NOMO-1 treated with DMSO at 0.1 percent for 48 hours (cell line): ENCODE measurements around the gene EPSTI1.

Experiments used
- DNase-seq: peaks from one replicate; lab custom pipeline; 2025; ENCODE audit not compliant: unreplicated experiment; lab: John Stamatoyannopoulos, UW

EPSTI1 gene

DNA sequence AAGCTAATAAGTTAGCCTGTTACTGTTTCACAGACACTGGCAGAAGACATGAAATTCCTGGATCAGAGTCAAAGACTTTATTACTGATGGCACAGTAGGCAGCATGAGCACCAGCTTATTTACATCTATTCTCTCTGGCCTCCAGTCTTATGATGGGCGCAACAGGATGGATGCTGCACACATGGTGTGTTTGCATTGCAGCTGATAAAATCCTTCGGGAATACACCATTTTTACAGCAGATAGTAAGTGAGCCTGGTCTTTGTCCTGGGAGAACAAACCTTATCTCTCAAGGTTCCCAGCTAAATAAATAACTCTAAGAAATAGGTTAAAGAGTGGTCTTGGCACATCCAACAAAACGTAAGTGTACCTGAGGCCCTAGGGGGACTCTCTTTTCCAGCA, 16.0 kb downstream of the EPSTI1 start:
- DNase-seq, result no peak

DNA sequence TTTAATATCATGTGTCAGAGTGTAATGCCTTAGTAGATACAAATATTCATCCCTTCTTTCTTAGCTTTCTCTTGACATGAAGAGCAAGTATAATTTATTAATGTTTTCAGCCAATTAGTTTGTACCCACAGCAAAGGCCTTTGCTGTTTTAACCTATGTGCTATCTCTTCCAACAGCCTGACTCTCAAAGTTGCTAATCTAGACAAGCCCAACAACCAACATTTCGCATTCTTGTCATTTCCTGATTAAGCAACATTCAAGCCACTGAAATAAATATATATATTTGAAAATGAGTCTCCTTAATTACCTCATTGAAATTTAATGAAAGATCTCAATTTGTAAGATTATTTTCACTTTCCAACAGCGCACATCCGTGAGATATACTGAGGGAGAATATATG, 18.5 kb downstream of the EPSTI1 start:
- DNase-seq, result no peak

DNA sequence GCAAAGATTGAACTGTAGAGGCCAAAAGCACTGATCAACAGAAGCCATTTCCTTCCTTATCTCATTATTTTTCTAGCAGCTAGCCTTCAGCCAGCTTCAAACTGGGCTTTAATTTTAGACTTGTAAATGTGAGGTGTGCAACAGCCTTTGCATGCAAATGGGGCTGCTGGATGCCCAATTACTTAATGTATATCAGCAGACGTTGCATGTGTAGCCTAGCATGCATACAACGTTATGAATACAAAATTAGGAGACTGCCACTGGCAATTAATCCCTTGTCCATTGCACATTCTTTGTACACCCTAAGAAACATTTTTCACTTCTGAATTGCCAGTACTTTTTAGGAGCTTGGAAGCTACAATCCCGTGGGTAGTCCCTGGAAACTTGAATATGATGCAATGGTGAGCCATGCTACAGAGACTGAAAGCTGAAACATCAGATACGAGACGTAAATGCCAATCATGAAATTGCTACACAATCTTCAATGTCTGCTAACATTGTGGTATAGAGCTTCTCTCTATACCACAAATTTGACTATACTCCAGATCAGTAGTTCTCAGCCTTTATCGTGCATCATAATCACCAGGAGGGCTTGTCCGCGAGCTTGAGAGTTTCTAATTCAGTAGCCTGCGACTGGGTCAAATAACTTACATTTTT, 20.2 kb downstream of the EPSTI1 start:
- DNase-seq, result no peak

DNA sequence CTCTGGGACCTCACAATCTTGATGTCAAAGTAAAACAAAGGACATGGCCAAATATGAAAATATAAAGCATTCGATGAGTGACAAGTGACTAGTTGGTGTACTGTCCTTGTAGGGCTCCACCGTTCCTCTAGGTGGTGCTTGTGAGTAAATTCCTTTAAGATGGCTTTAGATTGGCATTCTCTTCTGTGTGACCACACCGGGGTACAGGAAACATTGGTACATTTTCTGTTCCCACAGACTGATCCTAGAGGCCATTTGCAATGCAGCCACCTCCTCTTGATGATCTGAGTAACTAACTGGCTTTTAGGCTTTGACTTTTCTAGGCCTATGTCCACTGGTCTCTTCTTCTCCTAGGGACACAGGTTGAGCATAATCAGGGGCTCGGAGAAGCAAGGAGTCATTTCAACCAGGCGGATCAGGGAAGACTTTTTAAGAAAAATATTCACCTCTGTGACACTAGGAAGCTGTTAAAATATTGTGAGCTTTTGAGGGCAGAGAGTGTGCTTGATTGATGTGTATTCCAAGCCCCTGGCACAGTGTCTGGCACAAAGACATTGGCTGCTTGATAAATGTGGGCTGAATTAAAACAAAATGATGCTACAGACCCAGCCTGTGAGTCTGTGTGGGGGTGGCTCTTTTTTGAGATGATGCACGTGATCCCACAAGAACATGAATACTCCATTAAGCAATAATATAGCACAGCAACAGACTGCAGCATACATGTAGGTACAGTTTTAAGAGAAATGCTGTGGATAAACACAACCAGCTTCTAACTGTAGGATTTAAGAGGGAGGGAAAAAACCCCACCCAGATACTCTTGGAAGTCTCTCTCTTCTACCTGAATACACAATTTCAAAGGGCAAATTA, 21.0 kb downstream of the EPSTI1 start:
- peak; percentile 62 for DNase-seq

DNA sequence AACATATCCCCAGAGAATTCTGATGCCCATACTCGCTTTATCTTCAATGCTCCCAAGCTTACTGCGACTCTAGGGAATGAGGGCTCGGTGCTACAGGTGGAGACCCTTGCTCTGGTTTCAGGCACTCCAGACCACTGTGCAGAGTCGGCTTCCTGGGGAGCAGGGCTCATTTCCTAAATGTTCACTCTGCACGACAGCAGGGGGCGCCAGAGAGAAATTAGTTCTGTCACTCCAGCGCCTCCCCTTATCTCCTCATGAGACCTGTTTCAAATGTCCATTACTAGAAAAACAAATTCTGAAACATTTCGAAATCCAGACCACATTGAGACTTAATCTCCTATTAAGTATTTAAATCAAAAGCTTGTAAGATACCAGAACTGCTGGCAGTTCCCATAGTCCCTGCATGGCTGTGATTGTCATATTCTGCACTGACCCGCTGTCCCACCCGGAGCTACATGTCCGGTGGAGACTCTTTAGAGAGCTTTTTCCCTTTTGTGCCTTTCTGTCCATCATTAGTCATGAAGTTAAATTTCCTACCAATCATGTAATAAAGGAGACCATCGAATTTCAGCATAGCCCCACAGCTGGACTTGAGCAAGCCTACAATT, 22.4 kb downstream of the EPSTI1 start:
- peak; percentile 75 for DNase-seq

DNA sequence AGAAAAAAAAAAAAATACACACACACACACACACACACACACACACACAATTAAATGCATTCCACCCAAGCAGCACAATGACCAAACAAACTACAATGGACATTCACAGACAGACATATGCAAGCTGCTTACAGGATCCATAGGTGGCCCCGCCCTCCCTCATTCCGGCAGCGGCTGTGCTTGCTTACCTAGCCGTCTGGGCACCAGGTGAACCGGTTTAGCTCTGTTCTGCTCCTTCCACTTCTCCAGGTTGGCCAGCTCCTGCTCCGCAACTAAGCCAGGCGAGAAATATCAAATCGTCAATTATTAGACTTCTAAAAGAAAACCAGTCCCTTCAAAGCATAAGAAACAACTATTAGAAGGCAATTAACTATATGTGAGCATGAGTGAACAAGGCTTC, 23.1 kb downstream of the EPSTI1 start:
- DNase-seq, result no peak

DNA sequence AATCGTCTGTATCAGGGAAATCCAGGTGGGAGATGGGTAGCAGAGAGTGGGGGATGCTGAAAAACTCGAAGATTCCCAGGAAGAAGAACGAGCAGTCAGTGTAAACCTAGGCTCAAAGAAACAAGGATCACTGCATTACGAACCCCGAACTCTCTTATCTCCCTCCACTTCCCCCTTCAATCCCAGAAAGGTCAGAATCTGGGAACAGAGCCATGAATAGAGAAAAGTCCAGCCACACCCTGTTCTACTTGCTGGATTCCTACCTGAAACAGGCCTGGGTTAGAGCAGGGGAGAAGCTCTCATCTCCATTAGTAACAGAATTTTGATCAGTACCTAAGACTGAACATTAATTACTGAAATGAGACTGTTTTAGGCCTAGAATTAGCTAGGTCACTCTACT, 24.4 kb downstream of the EPSTI1 start:
- no peak for DNase-seq

DNA sequence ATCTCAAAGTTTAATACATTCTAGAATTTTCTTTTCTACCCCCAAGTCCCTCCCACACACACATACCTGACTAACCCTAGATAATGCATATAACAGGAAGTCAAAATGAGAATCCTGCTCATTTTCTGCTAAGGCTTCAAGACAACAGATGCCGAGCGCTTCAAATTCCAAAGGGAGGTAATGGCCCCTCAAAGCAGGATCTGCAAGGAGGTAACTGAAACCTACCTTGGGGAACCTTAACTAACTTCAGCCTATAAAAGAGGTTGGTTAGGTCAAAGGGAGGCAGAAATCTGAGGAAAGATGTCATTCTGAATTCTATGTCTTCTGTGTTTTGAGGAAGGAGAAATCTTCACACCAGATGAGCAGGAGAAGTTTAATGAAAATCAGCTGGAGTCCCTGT, 26.8 kb downstream of the EPSTI1 start:
- no peak for DNase-seq

DNA sequence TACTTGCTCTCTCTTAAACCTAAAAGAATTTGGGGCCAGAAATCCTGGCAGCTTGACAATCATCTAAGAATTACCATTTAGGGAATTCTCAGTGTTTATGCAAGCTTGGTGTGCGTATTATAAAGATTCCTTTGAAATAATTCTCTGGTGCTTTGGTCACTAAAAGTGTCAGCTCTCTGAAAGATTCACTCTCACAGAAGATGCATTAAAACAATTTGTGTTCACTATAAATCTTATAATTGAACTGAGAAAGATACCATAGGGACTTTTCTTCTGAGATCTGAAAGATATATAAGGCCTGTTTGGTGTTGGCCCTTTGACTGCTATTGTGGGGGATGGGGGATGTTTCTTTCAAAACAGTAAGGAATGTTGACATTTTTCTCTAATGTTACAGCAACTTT, 27.3 kb downstream of the EPSTI1 start:
- no peak for DNase-seq

DNA sequence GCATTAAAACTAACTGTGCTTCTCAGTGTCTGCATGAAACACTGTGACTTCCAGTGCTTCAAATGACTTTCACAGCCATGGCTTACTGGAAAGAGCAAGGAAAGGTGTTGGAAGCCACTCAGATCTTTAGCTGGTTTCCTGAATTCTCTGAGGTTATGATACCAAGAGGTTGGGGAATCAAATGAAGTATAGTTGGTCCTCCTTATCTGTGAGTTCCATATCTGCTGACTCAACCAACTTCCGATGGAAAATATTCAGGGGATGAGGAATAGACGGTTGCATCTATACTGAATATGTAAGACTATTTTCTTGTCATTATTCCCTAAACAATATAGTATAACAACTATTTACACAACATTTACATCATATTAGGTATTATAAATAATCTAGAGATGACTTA, 32.4 kb downstream of the EPSTI1 start:
- DNase-seq, result no peak

DNA sequence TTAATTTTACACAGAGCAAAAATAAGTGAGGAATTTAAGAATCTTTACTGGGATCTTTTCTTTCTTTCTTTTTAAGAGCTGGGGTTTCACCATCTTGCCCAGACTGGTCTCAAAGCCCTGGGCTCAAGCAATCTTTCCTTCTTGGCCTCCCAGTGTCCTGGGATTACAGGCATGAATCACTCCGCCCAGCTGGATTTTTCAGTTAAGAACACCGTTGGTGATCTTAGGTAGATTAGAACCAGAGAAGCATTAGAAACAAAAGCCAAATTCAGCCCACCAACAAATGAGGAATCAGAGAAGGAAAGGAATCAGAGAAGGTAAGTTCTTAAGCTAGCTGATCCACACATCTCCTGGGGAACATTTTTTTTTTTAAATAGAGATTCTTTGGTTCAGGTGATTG, 34.2 kb downstream of the EPSTI1 start:
- DNase-seq, result no peak

DNA sequence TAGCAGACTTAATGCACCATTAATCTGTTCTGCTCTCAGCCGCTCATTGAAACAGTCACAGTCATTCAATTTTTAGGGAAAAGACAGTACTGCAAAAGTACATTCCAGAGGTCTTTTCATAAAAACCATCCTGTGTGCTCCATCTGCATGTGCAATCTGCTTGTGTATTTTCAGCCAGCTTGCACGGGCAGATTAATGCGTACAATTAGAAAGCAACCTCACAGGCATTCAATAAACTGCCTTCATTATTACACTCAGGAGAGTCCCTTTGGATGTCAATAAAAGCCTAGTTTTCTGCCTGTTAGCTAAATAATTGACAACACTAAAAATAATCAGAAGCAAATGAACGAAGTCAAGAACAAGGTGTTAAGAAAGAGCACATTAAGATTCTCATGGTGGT, 41.9 kb downstream of the EPSTI1 start:
- DNase-seq, result no peak

DNA sequence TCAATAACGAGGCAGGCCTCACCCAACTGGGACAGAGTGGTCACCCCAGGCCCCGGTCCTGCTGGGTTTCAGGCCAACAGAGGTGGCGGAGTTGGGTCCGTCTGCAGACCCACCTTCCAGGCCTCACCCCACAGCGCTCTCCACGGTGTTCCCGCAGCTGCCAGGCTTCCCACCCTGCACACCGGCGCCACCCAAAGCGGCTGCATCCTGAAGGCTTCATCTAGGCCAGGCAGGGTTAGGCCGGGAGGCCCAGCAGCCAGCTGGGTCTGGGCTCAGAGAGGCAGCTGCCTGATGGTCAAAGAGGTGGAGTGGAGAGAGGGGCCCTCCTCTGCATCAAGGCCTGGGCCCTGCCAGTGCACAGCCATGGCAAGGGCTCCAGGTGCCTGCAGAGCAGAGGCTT, 44.1 kb downstream of the EPSTI1 start:
- DNase-seq, result no peak

DNA sequence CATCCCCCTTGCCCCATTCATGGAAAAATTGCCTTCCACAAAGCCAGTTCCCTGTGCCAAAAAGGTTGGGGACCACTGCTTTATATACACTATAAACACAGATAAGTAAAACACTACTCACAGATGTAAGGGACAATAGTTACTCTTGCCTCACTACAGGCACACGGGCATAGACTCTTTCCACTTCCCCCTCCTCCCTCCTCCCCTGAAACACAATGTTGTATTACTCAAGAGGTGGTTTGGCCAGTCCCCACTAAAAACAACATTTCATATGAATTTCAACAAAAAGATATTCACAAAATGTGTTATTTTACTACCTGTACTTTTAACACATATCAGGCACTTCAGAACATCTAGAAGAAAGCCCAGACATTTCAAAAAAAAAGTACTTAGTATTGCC, 45.1 kb downstream of the EPSTI1 start:
- DNase-seq, result peak; percentile 75

DNA sequence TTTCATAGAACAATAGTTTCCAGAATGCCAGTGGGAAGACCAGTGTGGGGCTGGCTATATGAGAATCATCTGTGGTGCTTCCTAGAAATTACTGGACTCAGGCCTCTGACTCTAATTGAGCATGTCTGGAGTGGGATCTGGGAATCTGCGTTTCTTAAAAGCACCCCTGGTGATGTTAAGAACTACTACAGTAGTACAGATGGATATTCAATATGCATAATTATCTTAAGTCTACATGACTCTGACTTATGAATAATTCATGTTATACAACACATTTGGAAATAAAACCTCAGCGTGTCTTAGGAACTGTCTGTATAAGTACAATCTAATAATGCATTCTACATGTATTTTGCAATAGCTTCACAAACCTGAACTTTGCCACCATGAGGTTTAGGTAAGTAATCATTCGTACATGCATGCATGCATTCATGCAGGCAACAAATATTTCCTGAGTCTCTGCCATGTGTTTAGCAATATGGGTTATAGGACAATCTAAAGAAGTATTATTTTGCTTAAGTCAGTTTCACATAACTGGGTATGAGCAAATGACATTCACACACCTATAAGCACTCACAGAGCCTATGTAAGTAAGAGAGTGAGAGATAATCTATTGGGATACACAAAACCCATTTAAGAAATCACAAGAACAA, 62.0 kb downstream of the EPSTI1 start:
- no peak for DNase-seq

DNA sequence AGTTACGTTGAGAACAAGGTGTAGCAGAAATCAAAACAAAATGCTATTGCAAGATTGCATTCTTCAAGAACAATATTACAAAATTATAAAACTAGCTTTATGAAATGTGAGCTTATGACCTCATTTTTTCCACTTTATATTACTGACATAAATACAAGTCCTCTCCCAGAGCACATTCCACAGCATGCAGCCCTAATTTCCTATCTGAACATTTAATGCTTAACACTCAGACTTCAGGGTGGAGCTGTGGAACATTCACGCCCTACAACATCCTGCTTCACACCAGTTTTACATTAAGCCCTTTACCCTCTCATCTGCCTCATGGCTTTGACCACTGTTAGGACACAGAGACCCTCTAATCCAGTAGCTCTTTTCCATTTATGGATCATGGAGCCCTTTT, 65.5 kb downstream of the EPSTI1 start:
- DNase-seq, result no peak

DNA sequence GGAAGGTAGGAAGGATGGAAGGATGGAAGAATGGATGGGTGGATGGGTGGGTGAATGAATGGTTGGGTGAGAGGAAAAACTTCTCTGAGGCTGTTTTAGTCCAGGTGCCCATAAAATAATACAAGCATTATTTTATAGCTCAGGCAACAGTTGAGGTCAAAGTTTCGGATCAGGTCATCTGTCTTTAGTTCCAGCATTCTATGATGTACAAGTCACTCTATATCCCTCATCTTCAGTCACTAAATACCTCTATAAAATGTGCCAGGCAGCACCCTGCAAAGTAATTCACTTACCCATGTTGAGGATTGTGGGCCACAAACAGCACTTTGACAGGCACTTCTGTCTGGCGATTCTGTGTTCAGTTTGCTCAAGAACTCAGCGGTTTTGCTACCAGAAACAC, 66.0 kb downstream of the EPSTI1 start:
- no peak for DNase-seq

DNA sequence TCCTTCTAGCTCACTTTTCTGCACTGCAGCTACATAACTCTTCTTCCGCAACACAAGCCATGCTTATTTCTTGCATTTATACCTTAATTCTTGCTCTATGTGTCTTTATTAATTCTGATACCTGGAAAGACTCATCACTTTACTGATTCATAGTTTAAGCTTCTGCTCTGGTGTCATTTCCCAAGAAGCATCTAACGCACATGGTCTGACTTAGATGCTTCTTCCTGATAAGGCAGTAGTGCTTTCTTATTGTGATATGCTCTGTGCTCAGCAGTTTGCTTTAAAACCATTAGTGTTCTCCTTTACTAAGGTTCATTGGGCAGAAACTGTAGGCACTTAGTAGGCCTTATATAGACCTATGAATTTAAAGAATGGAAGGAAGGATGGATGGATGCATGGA, 66.4 kb downstream of the EPSTI1 start:
- no peak for DNase-seq

DNA sequence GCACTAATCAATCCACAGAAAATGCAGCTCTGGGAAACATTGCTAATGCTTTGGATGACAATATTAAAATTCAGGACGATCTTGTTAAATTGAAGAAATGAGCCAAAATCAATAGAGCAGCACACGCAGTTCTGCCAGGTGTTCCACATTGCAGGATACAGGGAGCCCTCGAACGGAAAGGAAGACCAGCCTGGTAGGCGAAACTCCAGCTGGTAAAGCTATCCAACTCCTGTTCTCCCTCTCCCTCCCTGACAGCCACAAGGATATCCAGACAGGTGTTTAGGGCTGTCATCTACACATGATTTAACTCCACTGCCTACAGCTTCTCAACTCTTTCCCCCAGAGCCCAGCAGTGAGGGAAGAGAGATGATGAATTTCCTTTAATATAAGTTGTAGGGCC, 67.7 kb downstream of the EPSTI1 start:
- DNase-seq, result no peak

DNA sequence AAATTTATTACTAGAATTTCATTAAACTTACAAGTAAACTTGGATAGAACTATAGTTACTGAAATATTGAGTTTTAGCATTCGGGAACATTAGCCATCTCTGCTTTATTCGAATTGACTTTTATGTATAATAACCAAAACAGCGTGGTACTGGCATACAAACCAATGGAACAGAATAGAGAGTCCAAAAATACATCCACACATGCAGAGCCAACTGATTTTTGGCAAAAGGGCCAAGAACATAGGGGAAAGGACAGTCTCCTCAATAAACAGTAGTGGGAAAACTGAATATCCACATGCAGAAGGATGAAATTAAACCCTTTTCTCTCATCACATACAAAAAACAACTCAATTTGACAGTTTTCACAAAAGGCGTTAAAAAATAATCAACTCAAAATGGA, 84.3 kb downstream of the EPSTI1 start:
- DNase-seq, result no peak

DNA sequence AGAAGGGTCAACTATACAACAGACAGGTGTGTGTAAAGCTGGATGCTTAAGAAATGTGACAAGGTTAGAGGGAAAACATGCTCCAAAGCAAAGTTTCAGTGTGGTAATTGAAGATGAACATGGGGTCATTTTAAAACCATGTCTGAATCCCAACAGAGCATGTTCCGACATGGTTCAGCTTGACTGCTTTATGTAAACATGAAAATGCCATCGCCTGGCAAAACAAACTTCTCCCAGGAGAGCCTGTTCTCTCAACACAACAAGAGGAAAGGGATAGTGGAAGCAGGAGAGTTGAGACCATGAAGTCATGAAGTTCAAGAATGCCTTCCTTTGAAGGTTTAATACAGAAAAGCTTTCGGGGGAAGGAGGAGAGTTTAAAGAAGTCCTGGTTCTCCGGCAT, 85.8 kb downstream of the EPSTI1 start:
- no peak for DNase-seq

DNA sequence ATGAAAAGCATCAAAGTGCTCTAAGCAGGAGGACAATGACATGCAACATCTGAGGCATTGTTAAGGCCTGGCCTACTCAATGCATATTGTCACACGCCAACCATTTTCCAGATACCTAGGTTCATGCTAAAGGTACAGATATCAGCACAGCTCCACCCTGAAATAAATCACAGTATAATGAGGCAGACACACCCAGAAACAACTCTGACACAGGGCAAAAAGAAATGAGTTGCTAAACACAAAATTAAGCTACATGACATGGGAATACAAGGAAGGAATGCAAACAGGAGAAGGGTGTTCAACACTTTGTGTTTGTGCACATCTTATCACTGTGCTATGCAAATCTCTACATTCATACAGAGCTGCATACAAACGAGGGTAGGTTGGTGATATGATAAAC, 86.5 kb downstream of the EPSTI1 start:
- DNase-seq, result no peak
